ENCODE results near the gene PBRM1.
"Not testable (repeated sequence)": the region's sequence is repeated elsewhere in the genome, so short reads cannot be mapped to it uniquely, and the experiment has no call there.

The PBRM1 gene

DNA sequence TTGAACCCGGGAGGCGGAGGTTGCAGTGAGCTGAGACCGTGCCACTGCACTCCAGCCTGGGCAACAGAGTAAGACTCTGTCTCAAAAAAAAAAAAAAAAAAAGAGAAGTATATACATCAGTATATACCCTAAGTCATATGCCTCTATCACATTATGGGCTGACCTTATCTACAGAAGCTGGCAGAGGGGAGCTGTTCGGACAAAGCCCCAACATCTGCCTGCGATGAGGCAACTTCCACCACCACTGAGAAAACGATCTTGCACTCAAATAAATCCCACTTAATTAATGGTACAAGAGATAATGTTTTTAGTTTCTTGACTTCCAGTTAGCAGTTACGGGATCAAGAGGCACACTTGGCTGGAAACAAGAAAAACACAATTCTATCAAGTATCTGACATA, 17.6 kb upstream of the PBRM1 start:
- DNase-seq: no peak

- no peak for DNase-seq
Measured at GRCh38 chr3:52697632-52697965, 11.9 kb upstream of the PBRM1 start.

DNA sequence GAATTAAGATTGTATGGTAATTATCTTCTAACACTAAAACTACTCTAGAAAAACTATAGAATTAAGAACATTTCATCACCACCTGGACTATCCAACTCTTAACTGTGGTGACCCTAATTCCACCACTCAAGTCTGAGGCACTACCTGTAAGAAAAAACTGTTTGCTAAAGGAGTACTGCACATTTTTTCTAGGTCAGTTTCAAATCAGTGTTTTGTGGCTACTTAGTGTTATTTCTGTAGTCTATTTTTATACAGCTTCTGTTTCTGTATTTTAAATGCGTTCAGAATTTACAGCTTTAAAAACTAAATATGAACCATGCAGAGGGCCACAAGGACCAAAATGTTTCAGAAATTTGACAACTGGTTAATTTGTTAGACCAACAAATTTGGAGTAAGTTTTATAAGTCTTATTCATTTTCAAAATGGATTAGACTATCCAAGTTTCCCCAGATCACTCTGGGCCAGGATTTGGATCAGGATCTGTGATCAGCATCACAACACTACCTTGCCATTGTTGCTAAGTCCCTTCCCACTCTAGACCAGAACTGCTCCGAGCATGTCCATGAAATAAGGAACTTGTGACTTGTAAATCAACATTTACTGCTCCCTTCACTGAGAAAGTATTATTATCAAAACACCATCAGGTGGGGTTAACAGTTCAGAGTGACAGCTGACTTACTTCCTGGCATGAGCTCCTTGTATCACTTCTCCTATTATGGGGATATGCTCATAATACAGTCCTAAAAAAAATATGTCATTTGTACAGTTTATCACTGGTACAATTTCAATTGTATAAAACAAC, 11.3 kb upstream of the PBRM1 start:
- DNase-seq: no peak

GRCh38 chr3:52695798-52696671, 10.3 kb upstream of the PBRM1 start:
- DNase-seq: no peak

- no peak for DNase-seq
Measured at GRCh38 chr3:52694528-52695189, 8.9 kb upstream of the PBRM1 start.

DNA sequence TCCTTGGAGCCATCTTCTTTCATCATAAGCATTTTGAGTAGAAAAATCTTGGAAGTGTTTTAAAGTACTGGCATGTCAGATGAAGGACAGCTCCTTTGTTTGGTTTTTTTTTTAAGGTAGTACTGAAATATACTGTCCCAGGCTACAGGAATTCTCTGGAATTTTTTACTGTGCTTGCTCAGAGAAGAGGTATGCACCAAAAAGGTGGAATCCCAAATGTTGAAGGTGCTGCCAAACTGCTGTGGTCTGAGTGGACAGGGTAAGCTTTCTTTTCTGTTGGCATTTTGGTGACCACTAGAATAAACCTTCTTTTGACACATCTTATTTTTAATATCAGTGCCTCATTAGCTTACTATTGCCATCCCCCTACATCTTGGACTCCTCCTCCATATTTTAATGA, 7.4 kb upstream of the PBRM1 start:
- no peak for DNase-seq

GRCh38 chr3:52690560-52690959, 4.8 kb upstream of the PBRM1 start:
- no peak for DNase-seq

DNA sequence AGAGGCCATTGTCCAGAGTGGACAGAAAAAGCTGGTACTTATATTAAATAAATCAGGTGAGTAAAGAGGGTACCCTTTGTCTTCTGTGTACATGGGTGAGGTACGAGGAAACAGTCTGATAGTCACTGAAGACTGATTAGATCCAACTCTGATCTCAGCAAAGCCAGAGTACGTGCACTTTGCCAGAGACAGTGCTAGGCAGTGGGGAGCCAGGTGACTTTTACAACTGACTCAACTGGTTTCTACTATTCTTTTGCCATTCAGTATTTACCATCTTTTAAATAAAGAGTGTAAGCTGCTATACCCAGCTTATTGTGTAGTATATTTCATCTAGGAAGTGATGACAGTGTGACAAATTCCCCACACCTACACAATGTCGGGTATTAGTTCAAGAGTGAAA, 3.4 kb upstream of the PBRM1 start:
- DNase-seq: no peak

- no peak for DNase-seq
Measured at GRCh38 chr3:52688266-52688665, 2.6 kb upstream of the PBRM1 start.

GRCh38 chr3:52685285-52685708, 416 bp downstream of the PBRM1 start:
- peak; percentile 64 for DNase-seq

- no peak for DNase-seq
Measured at GRCh38 chr3:52684184-52684583, 1.5 kb downstream of the PBRM1 start.

DNA sequence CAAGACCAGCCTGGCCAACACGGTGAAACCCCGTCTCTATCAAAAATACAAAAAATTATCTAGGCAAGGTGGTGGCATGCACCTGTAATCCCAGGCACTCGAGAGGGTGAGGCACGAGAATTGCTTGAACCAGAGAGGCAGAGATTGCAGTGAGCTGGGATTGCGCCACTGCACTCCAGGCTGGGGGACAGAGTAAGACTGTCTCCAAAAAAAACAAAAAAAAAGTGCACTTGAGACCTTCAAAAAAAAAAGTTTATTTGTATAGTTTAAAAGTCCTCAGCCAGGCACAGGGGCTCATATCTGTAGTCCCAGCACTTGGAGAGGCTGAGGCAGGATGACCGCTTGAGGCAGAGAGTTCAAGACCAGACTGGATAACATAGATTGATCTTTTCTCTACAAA, 2.1 kb downstream of the PBRM1 start:
- no peak for DNase-seq

DNA sequence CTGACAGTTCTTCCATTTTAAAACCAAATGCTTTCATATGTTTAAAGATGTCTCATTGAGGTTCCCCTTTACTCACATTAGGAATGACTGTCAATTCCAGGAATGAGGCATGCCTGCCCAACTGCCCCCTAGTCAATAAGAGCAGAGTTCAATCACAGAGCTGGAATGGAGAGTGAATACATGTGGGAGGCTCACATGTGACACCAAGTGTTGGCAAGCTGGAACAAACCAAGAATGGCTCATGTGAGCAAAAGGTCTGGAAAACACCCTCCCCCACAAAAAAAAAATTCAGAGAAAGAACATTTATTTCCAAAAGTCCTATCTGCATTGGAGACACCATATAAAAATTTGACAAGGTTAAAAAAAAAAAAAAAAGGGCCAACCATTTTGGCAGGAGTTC, 3.7 kb downstream of the PBRM1 start:
- no peak for DNase-seq

DNA sequence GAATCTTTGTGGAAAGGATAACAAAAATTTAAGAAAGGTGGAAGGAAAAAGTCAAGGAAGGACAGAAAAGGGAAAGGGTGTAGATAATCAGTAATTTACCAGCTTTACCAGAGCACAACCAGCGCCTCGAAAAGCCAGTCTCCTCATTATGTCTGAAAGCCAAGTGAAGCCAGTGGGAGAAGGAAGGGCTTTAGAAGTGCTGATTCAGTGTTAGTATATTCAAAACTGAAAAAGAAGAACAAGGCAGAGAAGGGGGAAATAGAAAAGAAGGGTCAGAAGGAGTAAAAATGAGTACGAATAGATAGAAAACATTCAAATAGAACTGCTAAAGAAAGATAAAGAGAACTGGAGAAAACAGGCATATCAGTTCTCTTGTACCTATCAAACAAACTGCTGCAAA, 4.1 kb downstream of the PBRM1 start:
- no peak for DNase-seq

- no peak for DNase-seq
Measured at GRCh38 chr3:52679811-52680210, 5.9 kb downstream of the PBRM1 start.

- DNase-seq: no peak
Measured at GRCh38 chr3:52679199-52679538, 6.5 kb downstream of the PBRM1 start.

DNA sequence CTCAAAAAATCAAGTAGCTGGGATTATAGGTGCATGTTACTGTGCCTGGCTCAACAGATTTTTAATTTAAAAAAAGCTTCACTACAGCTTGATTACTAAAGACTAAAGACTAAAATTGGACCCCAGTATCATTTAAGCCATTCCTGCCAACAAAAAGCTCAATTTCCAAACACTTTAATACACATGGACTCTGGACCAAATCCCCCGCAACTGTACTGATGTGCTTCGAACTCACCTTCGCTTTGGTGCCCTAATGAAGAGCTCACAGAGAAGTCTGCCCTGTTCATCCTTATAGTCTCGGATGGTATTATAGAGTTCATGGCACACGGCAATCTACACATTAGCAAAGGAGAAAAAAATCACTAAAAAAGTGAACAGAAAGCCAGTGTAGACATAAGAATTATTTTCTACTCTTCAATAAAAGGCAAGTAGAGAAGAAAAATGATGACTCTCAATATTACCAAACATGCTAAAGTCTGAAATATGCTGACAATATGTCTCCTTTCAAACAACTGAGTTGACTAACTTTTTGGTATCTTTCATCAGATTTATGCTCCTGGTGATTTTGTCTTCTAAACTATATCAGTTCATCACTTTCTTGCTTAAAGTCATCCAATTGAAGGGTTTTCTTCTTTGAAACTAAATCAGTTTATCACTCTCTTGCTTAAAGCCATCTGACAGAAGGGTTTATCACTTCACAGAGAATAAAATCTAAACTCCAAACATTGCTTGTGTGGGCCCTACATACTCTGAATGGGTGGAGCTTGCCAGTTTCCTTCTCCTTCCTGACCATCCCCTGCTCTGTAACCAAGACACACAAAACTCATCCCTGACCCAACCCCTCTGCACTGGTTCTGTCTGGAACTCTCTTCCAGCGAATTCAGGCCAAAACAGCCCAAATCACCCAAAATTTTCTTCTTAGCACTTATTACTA, 7.2 kb downstream of the PBRM1 start:
- no peak for DNase-seq

DNA sequence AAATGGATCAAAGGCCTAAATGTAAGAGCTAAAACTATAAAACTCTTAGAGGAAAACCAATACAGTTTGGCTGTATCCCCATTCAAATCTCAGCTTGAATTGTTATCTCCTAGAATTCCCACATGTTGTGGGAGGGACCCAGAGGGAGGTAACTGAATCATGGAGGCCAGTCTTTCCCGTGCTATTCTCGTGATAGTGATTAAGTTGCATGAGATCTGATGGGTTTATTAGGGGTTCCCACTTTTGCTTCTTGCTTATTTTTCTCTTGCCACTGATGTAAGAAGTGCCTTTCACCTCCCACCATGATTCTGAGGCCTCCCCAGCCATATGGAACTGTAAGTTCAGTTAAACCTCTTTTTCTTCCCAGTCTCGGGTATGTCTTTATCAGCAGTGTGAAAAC, 9.5 kb downstream of the PBRM1 start:
- not testable (repeated sequence) for DNase-seq

- no peak for DNase-seq
Measured at GRCh38 chr3:52671676-52672075, 14.0 kb downstream of the PBRM1 start.

- no peak for DNase-seq
Measured at GRCh38 chr3:52670621-52671521, 14.8 kb downstream of the PBRM1 start.

GRCh38 chr3:52663098-52663497, 22.6 kb downstream of the PBRM1 start:
- no peak for DNase-seq

- no peak for DNase-seq
Measured at GRCh38 chr3:52660046-52660445, 25.7 kb downstream of the PBRM1 start.

Measured in activated effector memory CD4-positive, alpha-beta T cell treated with Interleukin-2 at 50 U/mL for 16 hours (primary cell).